ENCODE measurements around the gene UGT1A10. TPM values are rescaled to one million over a fixed set of nuclear protein-coding genes. Genes with fewer than 3 reads are reported as not detected.
"Not testable (repeated sequence)": the region's sequence is repeated elsewhere in the genome, so short reads cannot be mapped to it uniquely, and the experiment has no call there.

Gene UGT1A10
- total RNA-seq, 1 donor from 2014 or later: 47.5 TPM

DNA sequence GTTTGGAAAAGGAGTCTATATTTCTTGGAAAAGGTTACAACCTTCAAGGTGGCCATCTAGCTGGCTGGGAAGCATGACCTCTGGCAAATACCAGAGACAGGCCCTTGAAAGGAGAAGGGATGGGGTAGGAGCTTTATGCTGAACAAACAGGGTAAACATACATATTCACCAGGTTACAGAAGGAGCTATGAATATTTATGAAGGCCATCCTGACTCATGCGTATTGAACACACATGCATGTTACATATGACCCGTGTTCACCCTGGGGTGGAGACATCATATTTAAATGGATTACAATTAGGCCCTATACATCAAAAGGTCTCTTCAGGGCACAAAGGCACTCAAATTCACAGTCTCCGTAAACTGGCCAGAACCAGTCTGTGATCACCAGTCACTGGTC, 19.7 kb downstream of the UGT1A10 start:
- DNase-seq (ENCODE audit: low spot score): not testable (repeated sequence)

DNA sequence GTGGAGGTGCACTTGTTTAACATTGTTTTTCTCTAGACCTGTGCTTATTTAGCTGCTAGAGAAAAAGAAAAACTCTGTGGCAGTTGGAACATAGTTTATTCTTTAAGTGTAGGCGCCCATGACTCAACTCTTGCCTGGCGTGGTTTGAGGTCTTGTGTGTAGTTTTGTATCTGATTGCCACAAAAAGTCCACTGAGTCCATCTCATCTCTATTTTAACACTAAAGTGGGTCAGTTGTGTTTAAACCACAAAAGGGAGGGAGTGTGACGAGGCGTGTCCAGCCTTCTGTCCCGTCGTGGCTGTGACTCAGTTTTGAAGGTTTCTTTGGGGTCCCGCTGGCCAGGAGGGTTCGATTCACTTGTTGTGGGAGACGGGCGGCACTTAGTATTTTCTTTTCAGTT, 20.2 kb downstream of the UGT1A10 start:
- DNase-seq (ENCODE audit: low spot score): no peak

DNA sequence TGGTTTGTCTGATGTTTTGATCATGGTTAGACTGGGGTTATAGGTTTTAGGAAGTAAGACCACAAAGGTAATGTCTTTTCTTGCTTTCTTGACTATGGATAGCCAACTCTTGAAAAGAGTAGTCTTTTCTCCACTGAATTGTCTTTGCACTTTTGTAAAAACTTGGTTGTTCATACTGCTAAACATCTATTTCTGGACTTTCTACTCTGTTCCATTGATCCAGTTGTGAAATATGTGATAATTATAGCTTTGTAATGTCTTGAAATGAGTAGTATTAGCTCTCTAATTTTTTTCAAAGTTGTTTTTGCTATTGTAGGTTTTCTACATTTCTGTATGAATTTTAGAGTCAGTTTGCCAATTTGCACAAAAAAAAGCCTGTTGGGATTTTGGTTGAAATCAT, 22.4 kb downstream of the UGT1A10 start:
- no peak for DNase-seq (ENCODE audit: low spot score)

DNA sequence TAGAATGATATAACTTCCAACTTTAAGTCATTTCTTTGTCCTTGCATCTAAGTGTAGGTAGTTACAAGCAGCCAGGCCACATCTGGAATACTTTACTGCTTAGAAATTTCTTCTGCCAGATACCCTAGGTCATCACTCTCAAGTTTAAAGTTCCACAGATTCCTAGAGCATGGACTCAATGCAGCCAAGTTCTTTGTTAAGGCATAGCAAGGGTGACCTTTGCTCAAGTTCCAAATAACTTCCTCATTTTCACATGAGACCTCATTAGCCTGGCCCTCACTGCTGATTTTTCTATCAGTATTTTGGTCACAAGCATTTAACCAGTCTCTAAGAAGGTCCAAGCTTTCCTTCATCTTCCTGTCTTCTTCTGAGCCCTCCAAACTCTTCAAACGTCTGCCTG, 27.7 kb downstream of the UGT1A10 start:
- DNase-seq (ENCODE audit: low spot score): no peak

DNA sequence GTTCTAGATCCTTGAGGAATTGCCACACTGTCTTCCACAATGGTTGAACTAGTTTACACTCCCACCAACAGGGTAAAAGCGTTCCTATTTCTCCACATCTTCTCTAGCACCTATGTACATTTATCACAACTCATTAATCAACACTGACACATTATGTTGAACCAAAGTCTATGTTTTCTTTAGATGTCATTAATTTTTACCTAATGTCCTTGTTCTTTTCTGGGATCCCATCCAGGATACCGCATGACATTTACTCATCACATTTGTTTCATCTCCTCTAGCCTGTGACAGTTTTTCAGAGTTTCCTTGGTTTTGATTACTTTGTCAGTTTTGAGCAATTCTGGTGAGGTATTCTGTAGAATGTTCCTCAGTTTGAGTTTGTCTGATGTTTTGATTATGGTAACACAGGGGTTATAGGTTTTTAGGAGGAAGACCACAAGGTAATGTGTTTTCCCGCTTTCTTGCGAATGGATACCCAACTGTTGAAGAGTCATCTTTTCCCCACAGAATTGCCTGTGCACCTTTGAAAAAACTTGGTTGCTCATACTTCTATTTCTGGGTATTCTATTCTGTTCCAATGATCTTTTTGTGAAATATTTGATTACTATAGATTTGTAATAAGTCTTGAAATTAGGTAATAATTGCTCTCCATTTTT, 32.5 kb downstream of the UGT1A10 start:
- DNase-seq (ENCODE audit: low spot score): peak; percentile 46

DNA sequence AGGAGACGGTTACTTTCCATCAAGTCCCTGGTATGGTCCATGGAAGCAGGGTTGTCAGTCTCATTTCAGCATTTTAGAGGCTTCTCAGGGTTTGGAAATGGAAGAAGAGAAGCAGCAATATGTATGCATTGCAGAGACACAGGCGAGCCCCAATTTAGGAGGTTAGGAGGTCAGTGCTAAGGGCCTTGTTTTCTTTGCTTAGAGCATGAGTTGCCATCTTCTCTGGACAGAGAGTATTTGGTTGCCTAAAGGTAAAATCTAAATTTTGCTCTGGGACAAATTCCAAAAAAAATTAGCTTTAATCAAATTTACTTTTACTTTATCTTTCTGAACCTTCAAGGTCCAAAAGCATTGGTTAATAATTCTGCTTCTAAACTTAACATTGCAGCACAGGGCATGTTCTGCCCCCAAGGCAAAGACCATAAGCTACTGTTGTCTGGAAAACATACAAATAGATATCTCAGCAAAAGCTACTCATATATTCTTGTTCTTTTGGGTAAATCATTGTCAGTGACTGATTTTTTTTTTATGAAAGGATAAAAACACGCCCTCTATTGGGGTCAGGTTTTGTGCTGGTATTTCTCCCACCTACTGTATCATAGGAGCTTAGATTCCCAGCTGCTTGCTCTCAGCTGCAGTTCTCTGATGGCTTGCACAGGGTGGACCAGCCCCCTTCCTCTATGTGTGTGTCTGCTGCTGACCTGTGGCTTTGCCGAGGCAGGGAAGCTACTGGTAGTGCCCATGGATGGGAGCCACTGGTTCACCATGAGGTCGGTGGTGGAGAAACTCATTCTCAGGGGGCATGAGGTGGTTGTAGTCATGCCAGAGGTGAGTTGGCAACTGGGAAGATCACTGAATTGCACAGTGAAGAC, 35.3 kb downstream of the UGT1A10 start, which contains the start of gene UGT1A9:
TSS of gene UGT1A9 (plus strand) at position 609 of the 872 bp plus-strand sequence. CDS start at position 646, 37 bp downstream.
- DNase-seq (ENCODE audit: low spot score): no peak

DNA sequence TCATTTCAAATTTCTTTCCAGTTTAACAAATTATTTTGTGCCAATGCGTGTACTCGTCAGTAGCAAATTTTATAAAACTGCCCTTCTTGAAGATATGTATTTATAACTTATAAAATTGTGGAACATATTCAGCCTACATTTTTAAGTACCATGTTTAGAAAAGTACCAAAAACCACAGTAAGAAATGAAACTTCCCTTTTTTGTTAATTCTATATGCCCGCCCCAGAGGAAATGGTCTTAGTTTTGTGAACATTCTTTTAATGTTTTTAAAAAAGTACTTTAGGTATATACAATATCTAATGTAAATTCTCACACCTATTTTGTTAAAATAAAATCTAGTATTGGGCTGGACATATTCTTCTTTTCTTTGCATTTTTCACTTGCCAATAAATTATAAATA, 36.6 kb downstream of the UGT1A10 start:
- no peak for DNase-seq (ENCODE audit: low spot score)

DNA sequence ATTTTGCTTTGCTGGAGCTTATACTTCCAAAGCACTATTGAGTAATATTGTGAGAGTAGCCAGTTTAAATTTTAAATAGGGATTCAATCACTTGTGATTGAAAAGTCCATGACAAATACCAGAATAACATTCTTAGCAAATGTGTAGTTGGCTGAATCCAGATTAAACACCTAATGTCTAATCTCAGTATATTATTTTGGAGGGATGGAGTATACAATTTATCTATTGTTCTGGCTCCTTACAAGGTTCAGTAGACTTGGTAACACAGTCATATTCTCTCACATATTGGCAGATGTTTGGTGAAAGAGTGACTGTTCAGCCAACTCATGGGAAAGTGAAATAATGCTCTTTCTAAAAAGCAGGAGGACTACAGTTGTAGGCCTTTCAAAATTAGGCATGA, 37.6 kb downstream of the UGT1A10 start:
- DNase-seq (ENCODE audit: low spot score): no peak

DNA sequence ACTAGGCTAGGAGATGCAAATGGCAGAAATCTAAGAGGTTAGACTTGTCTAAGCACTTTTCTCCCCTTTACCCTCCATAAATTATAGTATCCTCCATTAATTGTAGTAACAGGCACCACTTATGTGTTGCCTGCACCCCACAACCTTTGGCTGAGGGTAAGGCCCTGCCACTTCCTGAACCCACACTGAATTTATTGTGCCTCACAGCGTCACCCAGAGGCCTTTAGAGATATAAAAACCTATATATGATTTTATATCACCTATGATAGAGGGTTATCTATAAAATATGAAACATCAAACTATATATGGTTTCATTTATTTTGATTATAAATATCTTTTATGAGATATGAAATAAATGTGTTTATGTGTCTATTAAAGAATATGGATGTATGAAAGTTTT, 38.1 kb downstream of the UGT1A10 start:
- no peak for DNase-seq (ENCODE audit: low spot score)

DNA sequence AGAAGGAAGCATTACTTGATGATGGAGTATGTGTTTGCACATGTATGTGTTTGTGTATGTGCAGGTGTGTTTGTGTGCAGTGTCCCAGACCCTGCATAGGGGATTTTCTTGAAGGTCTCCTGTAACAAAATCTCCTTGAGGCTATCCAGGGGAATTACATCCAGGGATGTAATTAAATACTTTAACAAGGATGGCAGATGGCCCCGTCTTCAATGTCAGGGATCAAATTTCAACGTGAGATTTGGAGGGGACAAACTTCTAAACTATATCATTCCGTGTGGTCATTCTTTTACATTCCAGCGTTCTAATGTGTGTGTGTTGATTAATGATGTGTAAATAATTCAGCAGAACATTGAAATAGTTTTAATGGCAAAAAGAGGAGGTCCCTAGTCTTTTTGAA, 38.7 kb downstream of the UGT1A10 start:
- no peak for DNase-seq (ENCODE audit: low spot score)

DNA sequence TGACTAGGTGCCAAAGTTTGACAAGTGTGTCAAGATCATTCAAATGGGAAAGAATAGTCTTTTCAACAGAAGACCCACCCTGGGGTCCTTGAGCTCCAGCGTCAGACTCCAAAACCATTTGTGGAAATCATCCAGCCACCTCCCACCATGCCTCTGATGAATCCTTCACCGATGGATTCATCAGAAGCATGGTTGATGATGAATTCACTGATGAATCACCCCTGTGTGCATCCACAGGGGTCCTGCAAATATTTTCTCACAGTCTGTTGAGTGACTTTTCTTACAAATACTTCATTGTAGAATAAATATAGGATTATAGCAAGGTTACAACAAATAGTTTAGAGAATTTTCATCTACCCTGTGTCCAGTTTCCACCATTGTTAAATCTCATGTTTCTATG, 39.8 kb downstream of the UGT1A10 start:
- DNase-seq (ENCODE audit: low spot score): no peak

DNA sequence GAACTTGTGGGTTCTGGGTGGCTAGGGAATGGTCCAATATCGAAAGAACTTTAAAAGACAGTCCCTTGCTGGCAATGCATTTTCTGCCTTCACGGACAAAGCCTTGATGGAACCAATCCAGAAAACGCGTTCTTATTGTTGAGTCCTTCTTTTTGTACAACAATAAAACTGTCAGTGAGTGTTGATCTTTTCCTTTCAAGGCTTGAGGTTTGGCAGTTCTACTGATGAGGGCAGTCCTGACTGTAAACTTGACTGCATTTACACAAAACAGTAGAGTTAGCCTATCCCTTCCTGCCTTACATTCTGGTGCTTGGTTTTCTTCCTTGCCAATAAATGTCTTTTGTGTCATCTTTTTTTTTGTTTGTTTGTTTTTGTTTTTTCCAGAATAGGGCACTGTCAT, 42.9 kb downstream of the UGT1A10 start:
- DNase-seq (ENCODE audit: low spot score): no peak

DNA sequence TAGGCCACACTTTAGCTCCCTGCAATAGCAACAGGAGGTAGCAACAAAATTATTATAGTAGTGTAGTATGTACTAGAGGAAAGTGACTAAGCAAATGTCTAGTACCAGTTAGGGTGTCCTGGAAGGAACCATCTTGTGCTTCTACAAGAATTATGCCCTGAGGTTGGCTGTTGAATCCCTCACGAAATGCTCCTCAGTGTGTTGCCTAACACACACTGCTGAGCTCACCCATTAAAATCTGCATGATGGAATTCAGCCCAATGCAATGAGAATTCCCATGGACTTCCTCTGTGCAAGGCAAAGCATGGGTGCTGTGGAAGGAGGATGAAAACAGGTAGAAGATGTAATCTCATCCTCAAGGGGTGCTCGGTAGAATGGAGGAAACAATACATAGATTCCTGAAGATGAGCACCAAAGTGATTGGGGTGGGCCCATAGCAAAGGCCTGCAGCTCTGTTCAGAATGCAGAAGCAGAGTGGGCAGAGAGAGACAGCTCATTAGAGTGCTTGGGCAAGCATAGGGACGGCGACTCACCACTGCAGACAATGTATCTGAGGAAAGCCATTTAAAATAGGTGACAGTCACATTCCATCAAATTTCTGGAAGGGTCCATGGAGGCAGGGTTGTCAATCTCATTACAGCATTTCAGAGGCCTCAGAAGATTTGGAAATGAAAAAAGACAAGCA, 44.3 kb downstream of the UGT1A10 start:
- DNase-seq (ENCODE audit: low spot score): no peak

DNA sequence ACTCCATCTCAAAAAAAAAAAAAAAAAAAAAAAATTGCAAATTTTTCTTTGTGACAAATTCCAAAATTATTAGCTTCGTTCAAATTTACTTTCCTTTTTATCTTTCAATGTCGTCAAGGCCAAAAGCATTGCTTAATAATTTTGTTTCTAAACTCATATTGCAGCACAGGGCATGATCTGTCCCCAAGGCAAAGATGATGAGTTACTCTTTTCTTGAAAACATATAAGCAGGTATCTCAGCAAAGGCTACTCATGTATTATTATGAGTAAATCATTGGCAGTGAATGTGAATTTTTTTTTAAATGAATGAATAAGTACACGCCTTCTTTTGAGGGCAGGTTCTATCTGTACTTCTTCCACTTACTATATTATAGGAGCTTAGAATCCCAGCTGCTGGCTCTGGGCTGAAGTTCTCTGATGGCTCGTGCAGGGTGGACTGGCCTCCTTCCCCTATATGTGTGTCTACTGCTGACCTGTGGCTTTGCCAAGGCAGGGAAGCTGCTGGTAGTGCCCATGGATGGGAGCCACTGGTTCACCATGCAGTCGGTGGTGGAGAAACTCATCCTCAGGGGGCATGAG, 45.4 kb downstream of the UGT1A10 start, which contains the start of gene UGT1A7:
TSS of gene UGT1A7 (plus strand) at position 381 of the 579 bp plus-strand sequence. CDS start at position 418, 37 bp downstream.
- DNase-seq (ENCODE audit: low spot score): no peak

DNA sequence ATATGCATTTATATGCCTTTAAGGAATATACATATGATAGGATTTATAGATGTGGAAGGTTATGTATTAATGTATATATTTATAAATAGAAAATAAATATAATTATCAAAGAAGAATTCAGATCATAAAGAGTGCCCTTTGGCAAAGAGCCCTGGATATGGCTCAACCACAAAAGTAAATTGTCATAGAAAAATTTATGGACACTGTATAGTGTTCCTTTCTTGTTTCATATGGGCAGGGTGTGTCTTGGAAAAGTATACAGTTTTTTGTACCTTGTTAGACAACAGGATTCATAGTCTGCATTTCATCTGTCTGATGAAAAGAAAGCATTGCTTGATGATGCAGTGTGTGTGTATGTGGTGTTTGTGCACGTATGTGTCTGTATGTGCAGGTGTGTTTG, 48.4 kb downstream of the UGT1A10 start:
- DNase-seq (ENCODE audit: low spot score): no peak

DNA sequence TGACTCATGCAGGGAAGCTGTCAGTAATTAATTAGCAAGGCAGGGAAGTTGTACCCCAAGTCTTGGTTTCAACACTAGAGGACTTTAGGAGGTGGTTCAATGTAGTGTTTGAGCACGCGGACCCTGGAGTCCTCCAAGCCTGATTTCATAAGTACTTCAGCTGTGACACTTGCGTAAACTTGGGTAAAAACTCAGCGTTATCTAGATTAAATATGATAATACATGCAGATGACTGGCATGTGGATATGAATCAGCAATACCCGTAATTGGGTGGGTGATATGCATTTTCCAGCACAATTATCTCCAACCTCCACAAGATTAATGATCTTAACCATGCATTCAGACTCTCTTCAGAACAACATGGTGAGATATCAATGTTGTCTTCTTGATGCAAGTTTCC, 50.7 kb downstream of the UGT1A10 start:
- no peak for DNase-seq (ENCODE audit: low spot score)

DNA sequence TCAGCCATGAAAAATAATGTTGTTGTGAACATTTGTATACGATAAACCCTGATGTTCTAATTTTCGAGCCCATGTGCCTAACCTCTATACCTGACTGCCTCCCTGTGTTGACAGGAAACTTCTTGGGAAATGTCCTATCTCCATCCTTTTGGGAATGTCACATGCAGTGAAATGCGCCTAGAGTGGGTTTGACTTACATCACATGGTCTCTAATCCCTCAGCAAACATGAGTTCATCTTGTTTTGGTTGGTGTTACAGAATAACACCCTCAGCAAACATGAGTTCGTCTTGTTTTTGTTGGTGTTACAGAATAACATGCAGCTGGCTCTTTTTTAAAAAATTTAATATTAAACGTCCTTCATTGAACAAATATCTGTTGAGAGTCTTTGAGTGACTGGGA, 52.1 kb downstream of the UGT1A10 start:
- no peak for DNase-seq (ENCODE audit: low spot score)

DNA sequence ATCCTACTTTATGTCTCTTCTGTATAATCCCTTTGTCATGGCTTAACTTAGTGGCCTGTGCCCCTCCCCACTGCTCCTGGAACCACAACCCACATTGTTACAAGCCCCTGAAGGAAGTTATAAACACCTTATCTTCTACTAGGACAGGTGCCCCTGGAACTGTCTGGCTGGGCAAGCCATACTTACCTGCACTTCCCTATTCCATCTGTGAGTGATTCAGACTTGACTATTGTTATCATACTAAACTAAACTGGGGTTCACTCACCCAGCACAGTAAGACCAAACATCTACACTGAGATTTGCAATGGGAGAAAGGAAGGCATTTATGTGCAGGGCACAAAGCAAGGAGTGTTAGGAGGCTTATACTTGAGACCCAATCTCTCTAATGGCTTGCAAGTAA, 52.8 kb downstream of the UGT1A10 start:
- no peak for DNase-seq (ENCODE audit: low spot score)

DNA sequence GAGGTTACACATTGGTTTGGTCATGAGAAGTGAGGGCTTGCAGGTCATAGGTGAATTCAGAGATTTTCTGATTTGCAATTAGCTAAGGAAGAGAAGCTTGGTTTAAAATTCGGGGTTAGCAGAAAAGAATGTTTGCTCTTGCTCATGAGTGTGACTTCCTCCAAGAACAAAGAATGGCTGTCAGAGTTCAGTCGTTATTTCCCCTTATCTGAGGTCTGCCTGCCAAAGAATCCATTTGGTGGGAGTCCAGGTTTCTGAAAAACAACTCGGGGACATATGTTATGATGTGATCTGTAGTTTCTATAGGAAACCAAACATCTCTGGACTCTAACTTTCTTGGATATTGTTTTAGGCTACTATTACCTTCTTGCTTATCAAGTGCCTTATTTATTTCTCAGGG, 53.3 kb downstream of the UGT1A10 start:
- no peak for DNase-seq (ENCODE audit: low spot score)

DNA sequence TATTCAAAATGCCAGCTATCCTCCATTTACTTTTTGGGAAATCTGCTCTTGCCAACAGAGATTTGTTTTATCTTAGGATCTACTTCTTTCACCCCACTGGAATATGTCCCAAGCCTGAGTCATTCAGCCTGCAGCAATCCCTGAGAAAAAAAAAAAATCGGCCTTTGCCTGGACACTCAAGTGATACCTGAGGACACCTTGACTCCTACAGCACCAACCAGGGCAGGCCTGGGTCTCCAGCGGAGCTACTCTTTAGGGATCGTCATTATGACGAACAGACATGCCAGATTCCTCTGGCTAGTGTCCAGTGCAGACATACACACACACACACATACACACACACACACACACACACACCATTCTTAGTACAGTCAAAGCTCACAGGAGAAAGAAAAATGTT, 54.2 kb downstream of the UGT1A10 start:
- DNase-seq (ENCODE audit: low spot score): peak; percentile 45

DNA sequence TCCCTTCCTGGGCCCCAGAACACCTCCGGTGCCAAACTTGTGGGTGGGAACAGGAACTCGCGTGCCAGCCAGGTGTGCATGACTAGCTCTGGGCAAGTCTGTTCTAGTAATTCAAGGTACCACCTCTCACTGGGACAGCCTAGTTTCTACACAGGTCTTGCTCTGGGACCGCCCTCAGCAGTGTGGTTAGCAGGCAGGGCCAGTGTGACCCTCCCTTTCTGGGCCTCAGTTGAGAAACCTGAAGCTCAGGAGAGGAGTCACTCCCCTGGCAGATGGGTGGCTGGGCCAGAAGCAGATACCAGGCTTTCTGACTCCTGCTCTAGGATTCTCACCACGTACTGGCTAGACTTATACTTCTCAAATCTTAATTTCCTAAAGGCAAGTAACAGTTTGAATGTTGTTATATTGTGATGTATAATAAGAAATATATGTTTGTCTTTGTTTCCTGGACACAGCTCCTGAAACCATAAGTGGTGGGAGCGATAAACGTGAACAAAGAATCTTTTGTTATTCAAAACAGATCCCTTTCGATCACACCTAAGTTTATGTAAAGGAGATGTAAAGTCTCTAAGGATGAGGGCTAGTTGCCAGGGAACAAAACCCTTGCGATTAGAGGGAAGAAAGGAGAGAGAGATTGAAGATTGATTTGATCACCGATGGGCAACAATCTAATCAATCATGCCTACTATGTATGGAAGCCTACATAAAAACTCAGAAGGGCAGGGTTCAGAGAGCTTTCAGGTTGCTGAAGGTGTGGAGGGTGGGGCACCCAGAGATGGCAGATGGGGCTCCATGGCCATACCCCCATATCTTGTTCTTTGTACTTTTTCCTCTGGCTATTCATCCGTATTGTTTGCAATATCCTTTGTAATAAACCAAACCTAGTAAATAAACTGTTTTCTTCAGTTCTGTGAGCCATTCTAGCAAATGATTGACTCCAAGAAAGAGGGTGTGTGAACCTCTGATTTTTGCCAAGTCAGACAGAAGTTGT, 55.5 kb downstream of the UGT1A10 start:
- DNase-seq (ENCODE audit: low spot score): no peak

Measured in mucosa of gallbladder (tissue), 1 donor.